ENCODE results near the gene MKLN1.

DNA sequence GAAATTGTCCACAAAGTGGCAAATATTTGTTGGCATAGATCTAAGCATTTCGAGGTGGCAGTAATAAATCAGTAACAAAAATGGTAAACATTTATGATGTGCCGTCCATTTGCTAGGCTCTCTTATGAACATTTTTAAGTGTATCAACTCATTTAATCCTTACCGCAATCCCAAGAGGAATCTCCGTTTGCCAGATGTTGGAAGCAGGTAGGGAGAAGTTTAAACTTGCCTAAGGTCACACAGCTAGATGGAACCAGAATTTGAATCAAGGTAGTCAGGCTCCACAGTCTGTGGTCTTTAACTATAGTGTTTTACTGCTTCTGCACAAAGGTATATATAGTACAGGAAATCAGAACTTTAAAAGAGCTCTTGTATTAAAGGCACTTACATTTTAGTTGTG lies 2.6 kb downstream of the MKLN1 start:
- TF ChIP-seq CTCF (conservative IDR thresholded peaks at IDR 0.05; ENCODE audit: low read length), result no peak
- TF ChIP-seq EZH2phosphoT487 (IDR thresholded peaks at IDR 0.05; ENCODE audit: borderline replicate concordance, low read depth, low read length), result no peak
